MCF 10A (cell line): ENCODE measurements around the gene C1QL1. TPM values are rescaled to one million over a fixed set of nuclear protein-coding genes. Genes with fewer than 3 reads are reported as not detected.
A peak's percentile ranks its signal among the peaks of the same experiment; 100 is the strongest.

ENCODE experiments used
- BruUV-seq: library from RNA; stranded (reverse); fragments of 400-500 nt; replicated peaks from 2 replicates; lab custom pipeline; 2021; lab: Mats Ljungman, UMichigan
- CTCF ChIA-PET: fragments of 300-600 bp; sonication (Branson Sonifier 250); formaldehyde crosslinking; extraction: SDS; loops from one replicate; lab custom pipeline; 2021; ENCODE audit warnings: antibody characterized with exemption, inconsistent platforms; lab: Yijun Ruan, JAX
- POLR2A ChIA-PET: fragments of 300-600, 350-650 bp; sonication (Branson Sonifier 250); formaldehyde crosslinking; extraction: SDS; loops from one replicate; lab custom pipeline; 2020; ENCODE audit warnings: antibody characterized with exemption, inconsistent platforms; lab: Yijun Ruan, JAX
- DNase-seq: peaks from one replicate; pipeline ENCODE4 v3.0.0-alpha.2; 2018; ENCODE audit not compliant: unreplicated experiment
- H3K27ac Mint-ChIP-seq: one replicate; pipeline ENCODE4 v1.8.0; 2022; ENCODE audit warnings: mild to moderate bottlenecking, low read depth, mixed read lengths; ENCODE audit not compliant: unreplicated experiment
- H3K27me3 Mint-ChIP-seq: one replicate; pipeline ENCODE4 v1.8.0; 2022; ENCODE audit warnings: mixed read lengths; ENCODE audit not compliant: insufficient read depth, unreplicated experiment
- H3K36me3 Mint-ChIP-seq: one replicate; pipeline ENCODE4 v1.8.0; 2022; ENCODE audit warnings: mild to moderate bottlenecking, moderate library complexity, mixed read lengths; ENCODE audit not compliant: insufficient read depth, unreplicated experiment
- H3K4me1 Mint-ChIP-seq: one replicate; pipeline ENCODE4 v1.8.0; 2022; ENCODE audit warnings: mixed read lengths; ENCODE audit not compliant: insufficient read depth, unreplicated experiment
- H3K4me3 Mint-ChIP-seq: one replicate; pipeline ENCODE4 v1.8.0; 2022; ENCODE audit warnings: mild to moderate bottlenecking, moderate library complexity, mixed read lengths; ENCODE audit not compliant: unreplicated experiment
- H3K9me3 Mint-ChIP-seq: one replicate; pipeline ENCODE4 v1.8.0; 2022; ENCODE audit warnings: mixed read lengths; ENCODE audit not compliant: unreplicated experiment
- intact Hi-C: fragments of 100-400 bp; cut with micrococcal nuclease; formaldehyde crosslinking; loops from 2 replicates; pipeline ENCODE4 v1.14.1; 2022
- total RNA-seq: library from RNA; stranded (reverse); gene quantifications from 2 replicates; pipeline ENCODE4 v1.2.3, GENCODE V29; 2022
- TF ChIP-seq, protein P1 (sequence below): fragments of 200-600 bp; IDR thresholded peaks from one replicate; pipeline ENCODE4 v1.8.0; 2022; ENCODE audit warnings: antibody characterized with exemption, mild to moderate bottlenecking; ENCODE audit not compliant: unreplicated experiment

The C1QL1 gene
- total RNA-seq, 1 experiment from 2014 or later: 0.96 TPM

DNA sequence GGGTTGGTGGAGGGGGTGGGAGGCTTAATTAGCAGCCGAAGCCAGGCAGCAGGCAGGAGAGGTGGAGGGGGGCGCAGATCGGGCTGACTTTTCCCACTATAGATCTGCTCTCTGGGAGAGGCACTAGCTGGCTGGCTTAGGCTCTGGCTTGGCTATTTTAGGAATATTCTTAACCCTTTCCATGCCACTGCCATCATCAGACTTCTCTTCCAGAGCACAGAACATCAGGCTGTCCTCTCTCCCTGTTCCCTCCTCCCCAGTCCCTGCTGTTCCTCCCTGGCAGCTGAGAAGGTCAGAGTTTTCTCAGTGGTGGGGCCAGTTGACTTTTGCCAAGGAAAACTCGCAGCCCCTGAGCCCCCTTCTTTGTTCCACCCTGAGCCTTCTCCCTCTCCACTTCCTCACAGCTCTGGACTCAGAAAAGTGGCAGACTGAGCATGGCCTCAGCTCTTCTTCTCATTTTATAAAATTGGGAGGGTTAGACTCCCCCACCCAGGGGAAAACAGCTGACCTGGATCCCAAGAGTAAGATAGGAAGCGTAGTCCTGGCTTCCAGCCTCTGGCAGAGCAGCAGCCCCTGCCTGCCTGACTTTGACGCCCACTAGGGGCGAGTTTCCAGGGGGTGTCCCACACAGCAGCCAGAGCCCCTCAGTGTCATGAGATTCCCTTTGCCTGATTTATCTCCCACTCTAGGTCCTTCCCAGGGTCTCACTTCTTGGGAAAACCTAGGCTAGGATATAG is 9.9 kb upstream of the C1QL1 start:
- Mint-ChIP-seq H3K4me3 (no peak overlapping the region), H3K9me3 (peaks cover 7% of the 10 kb centered on the region), H3K36me3 (no peaks in the 10 kb centered on the region), H3K27ac (no peak overlapping the region), H3K27me3 (no peaks in the 10 kb centered on the region), H3K4me1 (peaks cover 22% of the 10 kb centered on the region)
- no TSS peak for BruUV-seq
- intact Hi-C loops: no loop called here
- TF ChIP-seq, protein P1, sequence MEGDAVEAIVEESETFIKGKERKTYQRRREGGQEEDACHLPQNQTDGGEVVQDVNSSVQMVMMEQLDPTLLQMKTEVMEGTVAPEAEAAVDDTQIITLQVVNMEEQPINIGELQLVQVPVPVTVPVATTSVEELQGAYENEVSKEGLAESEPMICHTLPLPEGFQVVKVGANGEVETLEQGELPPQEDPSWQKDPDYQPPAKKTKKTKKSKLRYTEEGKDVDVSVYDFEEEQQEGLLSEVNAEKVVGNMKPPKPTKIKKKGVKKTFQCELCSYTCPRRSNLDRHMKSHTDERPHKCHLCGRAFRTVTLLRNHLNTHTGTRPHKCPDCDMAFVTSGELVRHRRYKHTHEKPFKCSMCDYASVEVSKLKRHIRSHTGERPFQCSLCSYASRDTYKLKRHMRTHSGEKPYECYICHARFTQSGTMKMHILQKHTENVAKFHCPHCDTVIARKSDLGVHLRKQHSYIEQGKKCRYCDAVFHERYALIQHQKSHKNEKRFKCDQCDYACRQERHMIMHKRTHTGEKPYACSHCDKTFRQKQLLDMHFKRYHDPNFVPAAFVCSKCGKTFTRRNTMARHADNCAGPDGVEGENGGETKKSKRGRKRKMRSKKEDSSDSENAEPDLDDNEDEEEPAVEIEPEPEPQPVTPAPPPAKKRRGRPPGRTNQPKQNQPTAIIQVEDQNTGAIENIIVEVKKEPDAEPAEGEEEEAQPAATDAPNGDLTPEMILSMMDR: no peak
- no peak for DNase-seq
- ChIA-PET CTCF (interaction anchor here (1.0 kb wide), 1 partner anchor 58 kb away, joined by 7 read pairs; no protein-coding TSS in a partner anchor), POLR2A (interaction anchor here (0.6 kb wide), 1 partner anchor 155 kb away, joined by 3 read pairs; no protein-coding TSS in a partner anchor)

DNA sequence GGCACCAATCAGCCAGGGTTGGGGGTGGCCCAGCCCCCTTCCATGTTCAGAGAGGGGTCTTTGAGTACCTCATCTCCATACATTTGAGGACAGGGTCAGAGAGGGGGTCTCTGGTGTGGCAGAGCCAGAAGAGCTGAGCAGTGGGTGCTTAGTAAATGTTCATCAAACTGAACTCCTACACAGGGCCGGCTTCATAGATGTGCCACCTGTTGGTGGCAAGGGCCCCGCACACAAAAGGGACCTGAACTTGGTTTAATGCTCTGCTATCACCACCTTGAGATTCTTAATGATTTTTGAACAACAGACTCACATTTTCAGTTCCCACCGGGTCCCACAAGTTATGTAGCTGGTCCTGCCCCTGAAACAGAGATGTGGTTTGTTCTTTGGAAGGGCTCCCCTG is 9.0 kb upstream of the C1QL1 start:
- ChIA-PET POLR2A (interaction anchor here (0.6 kb wide), 1 partner anchor 156 kb away, joined by 3 read pairs; no protein-coding TSS in a partner anchor), CTCF (interaction anchor here (0.6 to 1.0 kb wide), 2 partner anchors 25 to 57 kb away, joined by 3 to 7 read pairs; no protein-coding TSS in a partner anchor)
- Mint-ChIP-seq H3K4me1 (peaks cover 24% of the 10 kb centered on the region), H3K9me3 (peaks cover 2% of the 10 kb centered on the region), H3K27ac (no peak overlapping the region), H3K36me3 (no peaks in the 10 kb centered on the region), H3K27me3 (no peaks in the 10 kb centered on the region), H3K4me3 (no peak overlapping the region)
- no peak for DNase-seq
- intact Hi-C loops: no loop called here
- TF ChIP-seq, protein P1: no peak
- no TSS peak for BruUV-seq

DNA sequence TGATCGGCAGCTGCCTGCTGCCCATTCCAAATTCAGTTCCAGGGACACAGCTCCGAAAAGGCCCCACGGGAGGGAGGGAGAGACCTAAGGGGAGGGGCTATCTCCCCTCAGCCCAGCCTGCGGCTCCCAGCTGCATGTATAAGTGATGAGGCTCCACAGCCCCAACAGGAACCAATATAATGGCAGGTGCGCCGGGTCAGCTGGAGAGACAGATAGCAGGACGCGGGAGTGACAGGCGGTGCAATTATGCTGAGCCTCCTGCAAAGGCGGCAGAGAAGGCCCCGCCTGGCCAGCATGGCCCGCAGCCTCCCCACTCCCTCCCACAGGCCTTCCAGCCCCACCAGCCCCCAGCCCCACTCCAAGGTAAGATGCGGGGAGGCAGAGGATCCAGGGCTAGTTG is 8.1 kb upstream of the C1QL1 start:
- ChIA-PET POLR2A (no interaction called here), CTCF (interaction anchor here (0.5 kb wide), 2 partner anchors 166 to 879 kb away, joined by 3 read pairs; no protein-coding TSS in a partner anchor)
- Mint-ChIP-seq H3K4me3 (no peak overlapping the region), H3K4me1 (peaks cover 22% of the 10 kb centered on the region), H3K27ac (no peak overlapping the region), H3K9me3 (no peaks in the 10 kb centered on the region), H3K27me3 (no peaks in the 10 kb centered on the region), H3K36me3 (no peaks in the 10 kb centered on the region)
- intact Hi-C loops: no loop called here
- TF ChIP-seq, protein P1: no peak
- no peak for DNase-seq
- BruUV-seq: no TSS peak

DNA sequence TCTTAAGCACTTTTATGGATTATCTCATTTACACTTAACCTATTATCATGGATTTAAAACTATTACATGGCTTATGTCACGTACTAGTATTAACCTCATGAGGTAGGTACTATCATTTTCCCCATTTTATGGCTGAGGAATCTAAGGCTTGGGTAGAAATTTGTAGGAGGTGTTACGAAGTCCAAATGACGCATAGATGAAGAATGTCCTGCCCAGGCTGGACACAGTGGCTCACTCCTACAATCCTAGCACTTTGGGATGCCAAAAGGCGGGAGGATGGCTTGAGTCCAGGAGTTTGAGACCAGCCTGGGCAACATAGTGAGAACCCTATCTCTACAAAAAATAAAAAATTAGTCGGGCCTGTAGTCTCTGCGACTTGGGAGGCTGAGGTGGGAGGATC is 4.8 kb upstream of the C1QL1 start:
- peak overlapping the region; percentile 61 for H3K4me3 Mint-ChIP-seq
- H3K27me3 Mint-ChIP-seq: no peaks in the 10 kb centered on the region
- no peaks in the 10 kb centered on the region for H3K36me3 Mint-ChIP-seq
- CTCF ChIA-PET: interaction anchor here (0.6 kb wide), 1 partner anchor 445 kb away, joined by 4 read pairs; no protein-coding TSS in a partner anchor
- peak overlapping the region; percentile 94 for H3K27ac Mint-ChIP-seq
- TF ChIP-seq, protein P1: no peak
- POLR2A ChIA-PET: interaction anchor here (0.5 to 1.6 kb wide), 5 partner anchors 8 to 121 kb away, joined by 3 to 14 read pairs (median 4); partner anchors contain the start of gene EFTUD2
- intact Hi-C loops: loop anchor here (2.0 kb wide), 1 partner anchor 32 kb away; no protein-coding TSS in a partner anchor
- H3K9me3 Mint-ChIP-seq: no peaks in the 10 kb centered on the region
- no TSS peak for BruUV-seq
- H3K4me1 Mint-ChIP-seq: peaks cover 23% of the 10 kb centered on the region
- peak; percentile 93 for DNase-seq
